ENCODE measurements around the gene SLIT3.

- TF ChIP-seq POLR2A (IDR thresholded peaks at IDR 0.05; ENCODE audit: extremely low read depth, insufficient read length) (no peak), CTCF (IDR thresholded peaks at IDR 0.05; ENCODE audit: low read depth, low read length) (peak; percentile 21), MYC (IDR thresholded peaks at IDR 0.05; ENCODE audit: low read depth, low read length) (no peak), MAX (IDR thresholded peaks at IDR 0.05; ENCODE audit: low read depth, low read length) (no peak)
Observed at GRCh38 chr5:168874713-168875380, 426.1 kb downstream of the SLIT3 start.

All from NB4 (cell line).